SK-N-MC (cell line): ENCODE measurements around the gene GRID2.

ENCODE experiments used
- EZH2 ChIP-seq: fragments of 200-600 bp; sonication (generic); IDR thresholded peaks from one replicate; pipeline ENCODE4 v1.6.1; 2017; ENCODE audit warnings: antibody characterized with exemption
- POLR2AphosphoS5 ChIP-seq: IDR thresholded peaks from 2 replicates; pipeline ENCODE4 v1.6.1; 2012; ENCODE audit warnings: mild to moderate bottlenecking, low read depth, low read length, borderline replicate concordance

DNA sequence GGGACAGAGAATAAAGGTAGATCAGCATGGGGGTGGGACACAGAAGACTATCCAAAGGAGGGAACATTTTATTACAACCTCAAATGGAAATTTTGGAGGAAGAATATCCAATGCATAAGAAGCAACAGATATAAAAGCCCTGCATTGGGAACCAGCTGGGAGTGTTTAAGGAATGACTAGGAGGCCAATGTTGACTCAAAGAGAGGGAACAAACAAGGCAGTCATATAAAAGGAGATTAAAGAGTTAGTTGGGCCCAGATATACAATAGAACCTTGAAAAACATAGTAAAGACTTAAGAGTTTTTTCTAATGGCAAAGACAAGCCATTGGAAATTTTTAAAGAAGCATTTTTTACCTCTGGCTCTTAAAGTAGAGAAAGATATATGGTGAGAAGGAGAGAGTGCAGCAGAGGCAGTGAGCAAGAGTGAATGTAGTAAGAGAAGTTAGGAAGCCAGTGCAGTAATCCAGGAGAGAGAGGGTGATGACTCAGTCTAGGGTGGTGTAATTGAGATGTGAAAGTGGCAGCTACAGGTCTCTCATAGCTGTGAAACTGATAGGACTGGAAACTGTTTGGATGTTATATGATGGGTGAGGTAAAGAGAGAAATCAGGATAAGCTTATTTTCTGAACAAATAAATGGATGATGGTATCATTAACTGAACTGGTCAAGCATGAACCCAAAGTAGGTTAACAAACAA lies 1342.6 kb downstream of the GRID2 start:
- TF ChIP-seq POLR2AphosphoS5 = no peak
- TF ChIP-seq EZH2 = no peak
